Chondrocyte (in vitro differentiated cells): ENCODE results near the gene IL20RA. TPM values are rescaled to one million over a fixed set of nuclear protein-coding genes. Genes with fewer than 3 reads are reported as not detected.

Source experiments
- DNase-seq: peaks from one replicate; pipeline ENCODE4 v3.0.0; 2021; ENCODE audit warnings: mixed read lengths, low spot score
- H3K27ac Mint-ChIP-seq: one replicate; pipeline ENCODE4 v1.8.0; 2021; ENCODE audit warnings: mild to moderate bottlenecking, moderate library complexity, mixed read lengths; ENCODE audit not compliant: unreplicated experiment
- H3K27me3 Mint-ChIP-seq: 2 replicates; pipeline ENCODE4 v1.8.0; 2021; ENCODE audit warnings: low read depth, mixed read lengths
- H3K36me3 Mint-ChIP-seq: 2 replicates; pipeline ENCODE4 v1.8.0; 2021; ENCODE audit warnings: low read depth, mixed read lengths
- H3K4me1 Mint-ChIP-seq: 2 replicates; pipeline ENCODE4 v1.8.0; 2021; ENCODE audit warnings: low read depth, mild to moderate bottlenecking, mixed read lengths
- H3K4me3 Mint-ChIP-seq: one replicate; pipeline ENCODE4 v1.8.0; 2021; ENCODE audit warnings: mild to moderate bottlenecking, moderate library complexity, mixed read lengths; ENCODE audit not compliant: unreplicated experiment
- H3K9me3 Mint-ChIP-seq: 2 replicates; pipeline ENCODE4 v1.8.0; 2021; ENCODE audit warnings: low read depth, mixed read lengths
- CTCF ChIP-seq: fragments of 200-600 bp; sonication (generic); IDR thresholded peaks from 2 replicates; pipeline ENCODE4 v1.5.0; 2021; ENCODE audit warnings: antibody characterized with exemption, mild to moderate bottlenecking, moderate library complexity
- total RNA-seq: library from RNA; stranded (reverse); gene quantifications from 3 replicates; pipeline ENCODE4 v1.2.1, GENCODE V29; 2021

IL20RA gene
- total RNA-seq, 1 donor from 2014 or later: 0.22 TPM

GRCh38 chr6:136990242-136990578 lies 54.6 kb downstream of the IL20RA start:
- H3K9me3 Mint-ChIP-seq: no peaks in the 10 kb centered on the region
- no peaks in the 10 kb centered on the region for H3K36me3 Mint-ChIP-seq
- no peak for TF ChIP-seq CTCF
- peak overlapping the region; percentile 75 for H3K4me3 Mint-ChIP-seq
- H3K27me3 Mint-ChIP-seq: peaks cover 35% of the 10 kb centered on the region
- H3K27ac Mint-ChIP-seq: no peak overlapping the region
- peaks cover 22% of the 10 kb centered on the region for H3K4me1 Mint-ChIP-seq
- DNase-seq: no peak

GRCh38 chr6:136989571-136990241 lies 55.1 kb downstream of the IL20RA start:
- no peak for DNase-seq
- Mint-ChIP-seq H3K4me1 (peaks cover 22% of the 10 kb centered on the region), H3K27ac (no peak overlapping the region), H3K36me3 (no peaks in the 10 kb centered on the region), H3K4me3 (peak overlapping the region; percentile 75), H3K9me3 (no peaks in the 10 kb centered on the region), H3K27me3 (peaks cover 35% of the 10 kb centered on the region)
- TF ChIP-seq CTCF: no peak

- no peaks in the 10 kb centered on the region for H3K9me3 Mint-ChIP-seq
- no peak overlapping the region for H3K27ac Mint-ChIP-seq
- no peak for TF ChIP-seq CTCF
- peaks cover 29% of the 10 kb centered on the region for H3K27me3 Mint-ChIP-seq
- H3K4me1 Mint-ChIP-seq: peaks cover 22% of the 10 kb centered on the region
- DNase-seq: no peak
- no peak overlapping the region for H3K4me3 Mint-ChIP-seq
- H3K36me3 Mint-ChIP-seq: no peaks in the 10 kb centered on the region
Measured at GRCh38 chr6:136987526-136987925, 57.2 kb downstream of the IL20RA start.

- no peak for TF ChIP-seq CTCF
Measured at GRCh38 chr6:136985502-136985901, 59.3 kb downstream of the IL20RA start.

GRCh38 chr6:136984578-136984977 lies 60.2 kb downstream of the IL20RA start:
- Mint-ChIP-seq H3K27me3 (peaks cover 27% of the 10 kb centered on the region), H3K4me3 (no peak overlapping the region), H3K9me3 (no peaks in the 10 kb centered on the region), H3K27ac (no peak overlapping the region), H3K36me3 (no peaks in the 10 kb centered on the region), H3K4me1 (peaks cover 6% of the 10 kb centered on the region)
- no peak for TF ChIP-seq CTCF
- no peak for DNase-seq

More at GRCh38 chr6:136985502-136985901, 59.3 kb downstream of the IL20RA start:
- no peak overlapping the region for H3K4me3 Mint-ChIP-seq
- peaks cover 20% of the 10 kb centered on the region for H3K27me3 Mint-ChIP-seq
- no peak overlapping the region for H3K27ac Mint-ChIP-seq
- H3K36me3 Mint-ChIP-seq: no peaks in the 10 kb centered on the region
- peaks cover 16% of the 10 kb centered on the region for H3K4me1 Mint-ChIP-seq
- H3K9me3 Mint-ChIP-seq: no peaks in the 10 kb centered on the region
- DNase-seq: no peak
